HCT116 (cell line): ENCODE measurements around the gene IQGAP3. TPM values are rescaled to one million over a fixed set of nuclear protein-coding genes. Genes with fewer than 3 reads are reported as not detected.

Source experiments
- ATAC-seq: fragments of 200-7000 bp; cut with Tn5 transposase; 2 replicates; pipeline ENCODE4 v1.9.1; 2020; ENCODE audit warnings: mild to moderate bottlenecking, moderate library complexity
- BruUV-seq: library from RNA; stranded (reverse); fragments of 400-500 nt; replicated peaks from 2 replicates; lab custom pipeline; 2021; lab: Mats Ljungman, UMichigan
- CTCF ChIA-PET: fragments of 300-600 bp; sonication (Branson Sonifier 250); formaldehyde crosslinking; loops from one replicate; lab custom pipeline; 2021; ENCODE audit warnings: antibody characterized with exemption; lab: Charles Lee
- POLR2A ChIA-PET: fragments of 300-600, 350-600 bp; sonication (Branson Sonifier 250); formaldehyde crosslinking; loops from one replicate; lab custom pipeline; 2021; ENCODE audit warnings: antibody characterized with exemption; lab: Charles Lee
- RAD21 ChIA-PET, 2 experiments: fragments of 300-600 bp; sonication (Branson Sonifier 250); formaldehyde crosslinking; loops; one replicate each; lab custom pipeline; 2023; ENCODE audit warnings: low total read pairs in 2 of 2; ENCODE audit not compliant: uncharacterized antibody in 2 of 2, unreplicated experiment in 2 of 2, low non-redundant PET in 1 of 2; lab: Charles Lee
- DNase-seq: peaks from one replicate; pipeline ENCODE4 v3.0.0-alpha.2; 2010; ENCODE audit warnings: low read depth, low spot score
- H2AFZ ChIP-seq: fragments of 200-600 bp; shearing (Covaris generic), sonication (generic); 2 replicates; pipeline ENCODE4 v1.6.1; 2017; ENCODE audit warnings: low read depth, mixed run types, mixed read lengths, antibody characterized with exemption, low read length; ENCODE audit not compliant: poor library complexity, severe bottlenecking
- H3K27ac ChIP-seq: 2 replicates; pipeline ENCODE4 v1.5.1; 2012; ENCODE audit warnings: low read depth, low read length
- H3K27me3 ChIP-seq: fragments of 200-600 bp; sonication (generic); 2 replicates; pipeline ENCODE4 v1.6.1; 2016; ENCODE audit warnings: mixed run types, low read length, mixed read lengths; ENCODE audit not compliant: insufficient read depth
- H3K36me3 ChIP-seq, 2 experiments: fragments of 200-500 bp in 1 of 2; fragments of 200-600 bp in 1 of 2; sonication (Bioruptor generic) in 1 of 2; sonication (generic) in 1 of 2; 2 replicates each; pipeline versions ENCODE4 v1.5.1 to v1.6.1; 2014 to 2016; ENCODE audit warnings: low read length in 2 of 2, inconsistent platforms in 1 of 2, mixed read lengths in 1 of 2, mixed run types in 1 of 2; ENCODE audit not compliant: insufficient read depth in 2 of 2, control insufficient read depth in 1 of 2
- H3K4me1 ChIP-seq, 2 experiments: fragments of 200-600 bp in 1 of 2; sonication (generic) in 1 of 2; 2 replicates each; pipeline versions ENCODE4 v1.5.1 to v1.6.1; 2012 to 2017; ENCODE audit warnings: low read length in 2 of 2, inconsistent platforms in 1 of 2, mild to moderate bottlenecking in 1 of 2, mixed read lengths in 1 of 2, mixed run types in 1 of 2, moderate library complexity in 1 of 2; ENCODE audit not compliant: insufficient read depth in 2 of 2, control insufficient read depth in 1 of 2
- H3K4me2 ChIP-seq: fragments of 200-600 bp; sonication (generic); 2 replicates; pipeline ENCODE4 v1.6.1; 2017; ENCODE audit warnings: mixed run types, low read length, mixed read lengths
- H3K4me3 ChIP-seq, 2 experiments: fragments of 200-600 bp in 1 of 2; sonication (generic) in 1 of 2; replicated peaks in 1 of 2; 2 replicates each; pipeline ENCODE4 v1.5.1; 2011 to 2016; ENCODE audit warnings: low read length in 2 of 2, control low read depth in 1 of 2, low read depth in 1 of 2, mild to moderate bottlenecking in 1 of 2, mixed read lengths in 1 of 2, mixed run types in 1 of 2
- H3K79me2 ChIP-seq: fragments of 200-600 bp; sonication (generic); 2 replicates; pipeline ENCODE4 v1.6.1; 2017; ENCODE audit warnings: mild to moderate bottlenecking, mixed run types, low read length, moderate library complexity, mixed read lengths; ENCODE audit not compliant: insufficient read depth
- H3K9ac ChIP-seq: fragments of 200-600 bp; sonication (generic); 2 replicates; pipeline ENCODE4 v1.6.1; 2016; ENCODE audit warnings: low read length, mixed read lengths
- H3K9me2 ChIP-seq: fragments of 200-600 bp; sonication (generic), shearing (Covaris generic); 2 replicates; pipeline ENCODE4 v1.6.1; 2017; ENCODE audit warnings: mixed run types, mild to moderate bottlenecking, moderate library complexity; ENCODE audit not compliant: insufficient read depth
- H3K9me3 ChIP-seq, 2 experiments: fragments of 200-500 bp in 1 of 2; fragments of 200-600 bp in 1 of 2; sonication (Bioruptor generic) in 1 of 2; sonication (generic) in 1 of 2; 2 replicates each; pipeline ENCODE4 v1.6.1; 2014 to 2017; ENCODE audit warnings: low read length in 2 of 2, mixed read lengths in 2 of 2, inconsistent platforms in 1 of 2, low read depth in 1 of 2, mild to moderate bottlenecking in 1 of 2, mixed run types in 1 of 2, moderate library complexity in 1 of 2; ENCODE audit not compliant: control insufficient read depth in 1 of 2, insufficient read depth in 1 of 2
- H4K20me1 ChIP-seq: fragments of 200-600 bp; sonication (generic), shearing (Covaris generic); 2 replicates; pipeline ENCODE4 v1.6.1; 2017; ENCODE audit warnings: mixed run types, mild to moderate bottlenecking, moderate library complexity; ENCODE audit not compliant: insufficient read depth
- EGR1 ChIP-seq: IDR thresholded peaks from 2 replicates; pipeline ENCODE4 v1.6.1; 2012; ENCODE audit warnings: low read depth
- ELF1 ChIP-seq: IDR thresholded peaks from 2 replicates; pipeline ENCODE4 v1.6.1; 2012; ENCODE audit warnings: low read depth, borderline replicate concordance
- EZH2 ChIP-seq: fragments of 200-600 bp; sonication (generic); IDR thresholded peaks from 2 replicates; pipeline ENCODE4 v1.6.1; 2017; ENCODE audit warnings: antibody characterized with exemption, mixed run types
- RAD21 ChIP-seq: IDR thresholded peaks from 2 replicates; pipeline ENCODE4 v1.6.1; 2012; ENCODE audit warnings: low read depth, mild to moderate bottlenecking
- intact Hi-C: fragments of 100-400 bp; cut with micrococcal nuclease; formaldehyde crosslinking; loops from 2 replicates; pipeline ENCODE4 v1.10.0; 2022
- total RNA-seq: library from RNA; stranded (reverse); gene quantifications from one replicate; pipeline ENCODE4 v1.2.1, GENCODE V29; 2021; ENCODE audit not compliant: unreplicated experiment
- TF ChIP-seq, protein P1 (sequence below): IDR thresholded peaks from 2 replicates; pipeline ENCODE4 v1.6.1; 2012
- TF ChIP-seq, protein P2 (sequence below), 3 experiments: fragments of 200-600 bp in 1 of 3; sonication (generic) in 1 of 3; IDR thresholded peaks in 2 of 3; conservative IDR thresholded peaks in 1 of 3; 2 replicates each; pipeline ENCODE4 v1.5.1; 2012 to 2017; ENCODE audit warnings: low read depth in 2 of 3, low read length in 2 of 3, antibody characterized with exemption in 1 of 3, borderline replicate concordance in 1 of 3, control low read depth in 1 of 3, mild to moderate bottlenecking in 1 of 3, mixed read lengths in 1 of 3, mixed run types in 1 of 3, moderate library complexity in 1 of 3; ENCODE audit not compliant: insufficient read depth in 1 of 3
- TF ChIP-seq, protein P3 (sequence below): IDR thresholded peaks from 2 replicates; pipeline ENCODE4 v1.6.1; 2012

IQGAP3 gene
- total RNA-seq, 1 experiment from 2014 or later: 38.8 TPM

DNA sequence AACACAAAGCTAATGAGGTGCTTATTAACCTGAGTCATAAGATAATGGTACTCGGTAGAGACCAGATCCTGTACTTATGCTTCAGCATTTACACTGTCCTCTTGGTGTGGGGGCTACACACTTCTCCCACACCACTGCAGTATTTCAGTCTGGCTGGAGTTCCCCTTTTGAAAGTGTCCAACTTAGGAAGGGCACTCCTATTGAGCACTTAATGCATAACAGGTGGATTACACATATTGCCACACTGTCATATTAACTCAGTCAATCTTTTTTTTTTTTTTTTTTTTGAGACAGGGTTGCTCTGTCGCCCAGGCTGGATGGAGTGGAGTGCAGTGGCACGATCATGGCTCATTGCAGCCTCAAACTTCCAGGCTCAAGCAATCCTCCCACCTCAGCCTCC lies 27.4 kb upstream of the IQGAP3 start:
- ChIA-PET CTCF (interaction anchor here (1.1 kb wide), 1 partner anchor 15 kb away, joined by 3 read pairs; no protein-coding TSS in a partner anchor), POLR2A (interaction anchor here (0.7 kb wide), 1 partner anchor 141 kb away, joined by 4 read pairs; the partner anchor contains the start of gene MRPL24), RAD21 (no interaction called here)
- Histone ChIP-seq H2AFZ (no peak overlapping the region), H3K4me3 (peak overlapping the region; percentile 70 to 88; a peak in 3 of 4 replicates), H4K20me1 (no peaks in the 10 kb centered on the region), H3K4me2 (peak overlapping the region; percentile 87), H3K27me3 (no peaks in the 10 kb centered on the region), H3K9ac (peak overlapping the region; percentile 97), H3K9me3 (no peaks in the 10 kb centered on the region), H3K4me1 (peaks cover 11 to 29% of the 10 kb centered on the region in 2 experiments), H3K79me2 (peaks cover 58% of the 10 kb centered on the region)
- ATAC-seq (peak; percentile 39), DNase-seq (no peak)
- BruUV-seq: no TSS peak
- intact Hi-C loops: no loop called here
- TF ChIP-seq ELF1: no peak
- TF ChIP-seq, protein P1, sequence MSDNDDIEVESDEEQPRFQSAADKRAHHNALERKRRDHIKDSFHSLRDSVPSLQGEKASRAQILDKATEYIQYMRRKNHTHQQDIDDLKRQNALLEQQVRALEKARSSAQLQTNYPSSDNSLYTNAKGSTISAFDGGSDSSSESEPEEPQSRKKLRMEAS: no peak
- TF ChIP-seq, protein P2, sequence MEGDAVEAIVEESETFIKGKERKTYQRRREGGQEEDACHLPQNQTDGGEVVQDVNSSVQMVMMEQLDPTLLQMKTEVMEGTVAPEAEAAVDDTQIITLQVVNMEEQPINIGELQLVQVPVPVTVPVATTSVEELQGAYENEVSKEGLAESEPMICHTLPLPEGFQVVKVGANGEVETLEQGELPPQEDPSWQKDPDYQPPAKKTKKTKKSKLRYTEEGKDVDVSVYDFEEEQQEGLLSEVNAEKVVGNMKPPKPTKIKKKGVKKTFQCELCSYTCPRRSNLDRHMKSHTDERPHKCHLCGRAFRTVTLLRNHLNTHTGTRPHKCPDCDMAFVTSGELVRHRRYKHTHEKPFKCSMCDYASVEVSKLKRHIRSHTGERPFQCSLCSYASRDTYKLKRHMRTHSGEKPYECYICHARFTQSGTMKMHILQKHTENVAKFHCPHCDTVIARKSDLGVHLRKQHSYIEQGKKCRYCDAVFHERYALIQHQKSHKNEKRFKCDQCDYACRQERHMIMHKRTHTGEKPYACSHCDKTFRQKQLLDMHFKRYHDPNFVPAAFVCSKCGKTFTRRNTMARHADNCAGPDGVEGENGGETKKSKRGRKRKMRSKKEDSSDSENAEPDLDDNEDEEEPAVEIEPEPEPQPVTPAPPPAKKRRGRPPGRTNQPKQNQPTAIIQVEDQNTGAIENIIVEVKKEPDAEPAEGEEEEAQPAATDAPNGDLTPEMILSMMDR (IDR thresholded peaks at IDR 0.05 in 2 of 3, conservative IDR thresholded peaks at IDR 0.05 in 1 of 3; ENCODE audit: borderline replicate concordance in 1 of 3, insufficient read depth in 1 of 3, low read depth in 2 of 3, low read length in 2 of 3): peak in 2 of 3 experiments; percentile 37 to 39; a peak in 4 of 6 replicates
- TF ChIP-seq, all 23 proteins: peak for 1
- peaks cover 21 to 42% of the 10 kb centered on the region in 2 experiments; a peak in 3 of 4 replicates for H3K36me3 ChIP-seq
- no peaks in the 10 kb centered on the region for H3K9me2 ChIP-seq
- peak overlapping the region; percentile 75; the same call in 1 of the 2 replicates for H3K27ac ChIP-seq

DNA sequence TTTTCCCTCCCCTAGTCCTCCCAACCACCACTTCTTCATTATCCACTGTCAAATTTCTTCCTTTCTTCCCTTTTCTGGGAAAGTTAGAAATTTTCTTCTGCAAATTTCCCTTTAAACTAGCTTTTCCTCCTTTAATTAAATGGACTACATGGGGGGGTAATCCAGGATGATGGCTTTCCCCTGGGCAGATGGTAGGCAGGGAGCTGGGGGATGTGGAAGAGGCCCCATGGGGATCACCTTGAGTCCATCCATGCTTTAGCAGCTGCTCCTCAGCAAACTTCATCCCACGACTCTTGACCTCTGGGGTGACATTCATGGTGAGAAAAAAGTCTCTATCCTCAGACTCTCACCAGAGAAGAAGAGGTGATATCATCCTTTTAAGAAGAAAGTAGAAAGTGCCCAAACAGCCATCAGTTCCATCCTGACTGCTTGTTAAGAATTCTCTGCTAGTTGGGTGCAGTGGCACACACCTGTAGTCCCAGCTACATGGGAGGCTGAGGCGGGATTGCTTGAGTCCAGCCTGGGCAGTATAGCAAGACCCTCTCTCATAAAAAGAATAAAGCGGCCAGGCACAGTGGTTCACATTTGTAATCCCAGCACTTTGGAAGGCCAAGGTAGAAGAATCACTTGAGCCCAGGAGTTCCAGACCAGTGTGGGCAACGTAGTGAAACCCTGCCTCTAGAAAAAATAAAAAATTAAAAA lies 26.5 kb upstream of the IQGAP3 start:
- Histone ChIP-seq H3K4me3 (no peak overlapping the region), H3K36me3 (peaks cover 25 to 51% of the 10 kb centered on the region in 2 experiments; a peak in 3 of 4 replicates), H4K20me1 (no peaks in the 10 kb centered on the region), H3K79me2 (peaks cover 58% of the 10 kb centered on the region), H3K27ac (no peak overlapping the region), H3K4me2 (no peak overlapping the region), H3K9me2 (no peaks in the 10 kb centered on the region), H2AFZ (no peak overlapping the region), H3K9ac (no peak overlapping the region), H3K9me3 (no peaks in the 10 kb centered on the region), H3K27me3 (no peaks in the 10 kb centered on the region), H3K4me1 (peaks cover 11 to 29% of the 10 kb centered on the region in 2 experiments)
- POLR2A ChIA-PET: no interaction called here
- DNase-seq (no peak), ATAC-seq (no peak)
- intact Hi-C loops: no loop called here
- BruUV-seq: no TSS peak
- RAD21 ChIA-PET: no interaction called here
- TF ChIP-seq EGR1 (no peak), EZH2 (no peak), RAD21 (no peak)
- TF ChIP-seq, protein P3, sequence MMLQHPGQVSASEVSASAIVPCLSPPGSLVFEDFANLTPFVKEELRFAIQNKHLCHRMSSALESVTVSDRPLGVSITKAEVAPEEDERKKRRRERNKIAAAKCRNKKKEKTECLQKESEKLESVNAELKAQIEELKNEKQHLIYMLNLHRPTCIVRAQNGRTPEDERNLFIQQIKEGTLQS: no peak
- CTCF ChIA-PET: interaction anchor here (0.8 to 1.1 kb wide), 2 partner anchors 14 to 213 kb away, joined by 3 to 4 read pairs; no protein-coding TSS in a partner anchor
